Trophoblast cell (in vitro differentiated cells and primary cell): ENCODE data around the gene ERBB4.

Experiments
- DNase-seq, 2 donors: peaks; one replicate each; pipeline ENCODE4 v3.0.0-alpha.2; 2016
- H2AFZ ChIP-seq: 2 replicates; pipeline ENCODE4 v1.6.1; 2013; ENCODE audit warnings: low read length, moderate library complexity, mild to moderate bottlenecking; ENCODE audit not compliant: insufficient read depth, poor library complexity
- H2AK5ac ChIP-seq: 2 replicates; pipeline ENCODE4 v1.6.1; 2013; ENCODE audit warnings: mild to moderate bottlenecking, low read length
- H2BK120ac ChIP-seq: 2 replicates; pipeline ENCODE4 v1.6.1; 2013; ENCODE audit warnings: low read length, mild to moderate bottlenecking, moderate library complexity; ENCODE audit not compliant: insufficient read depth, poor library complexity
- H2BK12ac ChIP-seq: 2 replicates; pipeline ENCODE4 v1.6.1; 2013; ENCODE audit warnings: mild to moderate bottlenecking, low read length, moderate library complexity
- H2BK5ac ChIP-seq: 2 replicates; pipeline ENCODE4 v1.6.1; 2013; ENCODE audit warnings: low read length, low read depth, moderate library complexity, mild to moderate bottlenecking; ENCODE audit not compliant: poor library complexity
- H3K14ac ChIP-seq: 2 replicates; pipeline ENCODE4 v1.6.1; 2013; ENCODE audit warnings: mild to moderate bottlenecking, low read length
- H3K18ac ChIP-seq: 2 replicates; pipeline ENCODE4 v1.6.1; 2013; ENCODE audit warnings: mild to moderate bottlenecking, low read length
- H3K23ac ChIP-seq: 2 replicates; pipeline ENCODE4 v1.6.1; 2013; ENCODE audit warnings: low read length
- H3K27ac ChIP-seq: 2 replicates; pipeline ENCODE4 v1.5.1; 2013; ENCODE audit warnings: low read depth, mild to moderate bottlenecking, inconsistent platforms, low read length, moderate library complexity
- H3K27me3 ChIP-seq: 2 replicates; pipeline ENCODE4 v1.6.1; 2013; ENCODE audit warnings: inconsistent platforms, mild to moderate bottlenecking, low read length, moderate library complexity; ENCODE audit not compliant: insufficient read depth
- H3K36me3 ChIP-seq, 2 experiments: 1 replicate in 1 of 2; 2 replicates in 1 of 2; pipeline ENCODE4 v1.6.1; 2013; ENCODE audit warnings: low read length in 2 of 2, mild to moderate bottlenecking in 2 of 2, moderate library complexity in 1 of 2; ENCODE audit not compliant: insufficient read depth in 2 of 2, control insufficient read depth in 1 of 2
- H3K4ac ChIP-seq: 2 replicates; pipeline ENCODE4 v1.6.1; 2013; ENCODE audit warnings: low read depth, mild to moderate bottlenecking, low read length, moderate library complexity
- H3K4me1 ChIP-seq, 2 experiments: 1 replicate in 1 of 2; 2 replicates in 1 of 2; pipeline ENCODE4 v1.6.1; 2013; ENCODE audit warnings: low read length in 2 of 2, mild to moderate bottlenecking in 2 of 2, moderate library complexity in 1 of 2; ENCODE audit not compliant: insufficient read depth in 2 of 2, control insufficient read depth in 1 of 2
- H3K4me2 ChIP-seq: 2 replicates; pipeline ENCODE4 v1.6.1; 2013; ENCODE audit warnings: inconsistent platforms, mild to moderate bottlenecking, low read length, moderate library complexity
- H3K4me3 ChIP-seq: 2 replicates; pipeline ENCODE4 v1.5.1; 2013; ENCODE audit warnings: mild to moderate bottlenecking, low read depth, low read length, inconsistent platforms
- H3K79me1 ChIP-seq: one replicate; pipeline ENCODE4 v1.6.1; 2013; ENCODE audit warnings: low read length
- H3K79me2 ChIP-seq: 2 replicates; pipeline ENCODE4 v1.6.1; 2013; ENCODE audit warnings: low read length, mild to moderate bottlenecking; ENCODE audit not compliant: control insufficient read depth, insufficient read depth, poor library complexity
- H3K9ac ChIP-seq: 2 replicates; pipeline ENCODE4 v1.6.1; 2013; ENCODE audit warnings: mild to moderate bottlenecking, low read length
- H3K9me3 ChIP-seq: 2 replicates; pipeline ENCODE4 v1.6.1; 2013; ENCODE audit warnings: low read depth, mild to moderate bottlenecking, control low read depth, inconsistent platforms, low read length; ENCODE audit not compliant: insufficient read depth
- H4K12ac ChIP-seq: 2 replicates; pipeline ENCODE4 v1.6.1; 2013; ENCODE audit warnings: low read depth, mild to moderate bottlenecking, low read length, moderate library complexity
- H4K8ac ChIP-seq: 2 replicates; pipeline ENCODE4 v1.6.1; 2013; ENCODE audit warnings: low read depth, mild to moderate bottlenecking, low read length, moderate library complexity
- H4K91ac ChIP-seq: one replicate; pipeline ENCODE4 v1.6.1; 2013; ENCODE audit warnings: low read depth, mild to moderate bottlenecking, low read length, moderate library complexity
- WGBS: extraction: QIAGEN DNeasy Blood & Tissue Kit; methylation state at CpG from one replicate; pipeline ENCODE4 v1.1.7; 2013; ENCODE audit warnings: missing lambda C conversion rate; ENCODE audit not compliant: insufficient read length, insufficient coverage; ENCODE audit errors: extremely low coverage; 5-methylcytosine and 5-hydroxymethylcytosine counted together

ERBB4 gene

DNA sequence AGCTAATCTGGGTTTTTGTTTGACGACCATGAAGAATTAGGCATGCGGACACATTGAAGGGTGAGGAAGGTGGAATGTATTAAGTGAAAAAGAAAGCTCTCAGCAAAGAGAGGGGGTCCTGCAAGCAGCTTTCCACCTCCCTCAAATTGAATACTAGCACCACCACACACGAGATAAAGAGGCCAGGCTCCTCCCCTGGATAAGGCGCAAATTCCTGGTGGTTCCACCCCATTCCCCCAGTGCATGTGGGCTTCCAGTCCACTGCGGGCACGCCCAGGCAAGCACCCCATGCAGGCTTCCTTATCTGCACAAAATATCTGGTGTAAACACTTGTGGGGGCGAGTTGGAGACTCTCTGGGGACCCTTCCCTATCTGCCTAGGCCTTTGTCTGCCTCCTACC lies 1124.9 kb downstream of the ERBB4 start:
- H3K79me2 ChIP-seq, result no peaks in the 10 kb centered on the region
- no peak overlapping the region for H3K27ac ChIP-seq
- no peak for DNase-seq
- no peaks in the 10 kb centered on the region for H3K36me3 ChIP-seq
- H3K9ac ChIP-seq, result no peak overlapping the region
- no peak overlapping the region for H3K23ac ChIP-seq
- H2BK120ac ChIP-seq, result no peak overlapping the region
- H3K27me3 ChIP-seq, result no peaks in the 10 kb centered on the region
- H3K4me2 ChIP-seq, result no peak overlapping the region
- no peak overlapping the region for H3K14ac ChIP-seq
- H2AK5ac ChIP-seq, result no peak overlapping the region
- no peak overlapping the region for H2BK5ac ChIP-seq
- no peak overlapping the region for H3K18ac ChIP-seq
- no peaks in the 10 kb centered on the region for H3K79me1 ChIP-seq
- no CpG with 5 or more reads among the region's 7 CpGs for WGBS
- H3K4ac ChIP-seq, result no peak overlapping the region
- H2BK12ac ChIP-seq, result peak overlapping the region; percentile 17
- H3K4me3 ChIP-seq, result no peak overlapping the region
- H4K8ac ChIP-seq, result no peak overlapping the region
- no peaks in the 10 kb centered on the region for H3K9me3 ChIP-seq
- H4K91ac ChIP-seq, result no peak overlapping the region
- no peak overlapping the region for H4K12ac ChIP-seq
- H3K4me1 ChIP-seq, result no peaks in the 10 kb centered on the region
- no peak overlapping the region for H2AFZ ChIP-seq

DNA sequence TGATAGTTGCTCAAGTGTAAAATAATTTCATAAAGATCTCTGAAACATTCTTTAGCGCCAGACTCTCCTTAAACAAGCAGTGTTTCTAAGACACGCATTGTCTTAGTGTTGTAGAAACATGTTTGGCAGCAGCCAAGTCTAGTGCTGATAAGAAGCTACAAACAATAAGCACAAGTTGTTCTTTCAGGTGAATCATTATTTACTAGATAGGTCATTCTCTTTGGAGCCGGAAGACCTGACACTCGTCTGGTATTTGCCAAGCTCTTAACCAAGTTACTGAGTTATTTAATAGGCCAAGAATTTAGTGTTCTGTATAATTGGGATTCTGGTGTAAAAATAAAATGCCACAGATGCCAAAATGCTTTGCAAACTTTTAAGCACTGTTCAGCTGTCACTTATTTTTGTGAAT lies 1130.1 kb downstream of the ERBB4 start:
- Histone ChIP-seq H3K4me2 (peak overlapping the region; percentile 39), H3K4me1 (peaks cover 0 to 2% of the 10 kb centered on the region in 2 experiments), H2AK5ac (no peak overlapping the region), H2BK12ac (no peak overlapping the region), H4K91ac (no peak overlapping the region), H3K18ac (no peak overlapping the region), H3K14ac (no peak overlapping the region), H2BK120ac (no peak overlapping the region), H3K9ac (no peak overlapping the region), H3K27ac (peak overlapping the region; percentile 65), H3K4ac (no peak overlapping the region), H4K8ac (no peak overlapping the region), H3K4me3 (no peak overlapping the region), H3K79me1 (no peaks in the 10 kb centered on the region), H2AFZ (no peak overlapping the region), H2BK5ac (no peak overlapping the region), H3K79me2 (no peaks in the 10 kb centered on the region), H3K9me3 (no peaks in the 10 kb centered on the region), H3K36me3 (no peaks in the 10 kb centered on the region), H3K27me3 (no peaks in the 10 kb centered on the region), H3K23ac (no peak overlapping the region), H4K12ac (no peak overlapping the region)
- DNase-seq, result peak in 1 of 2 donors; percentile 32
- no CpG with 5 or more reads among the region's 4 CpGs for WGBS

DNA sequence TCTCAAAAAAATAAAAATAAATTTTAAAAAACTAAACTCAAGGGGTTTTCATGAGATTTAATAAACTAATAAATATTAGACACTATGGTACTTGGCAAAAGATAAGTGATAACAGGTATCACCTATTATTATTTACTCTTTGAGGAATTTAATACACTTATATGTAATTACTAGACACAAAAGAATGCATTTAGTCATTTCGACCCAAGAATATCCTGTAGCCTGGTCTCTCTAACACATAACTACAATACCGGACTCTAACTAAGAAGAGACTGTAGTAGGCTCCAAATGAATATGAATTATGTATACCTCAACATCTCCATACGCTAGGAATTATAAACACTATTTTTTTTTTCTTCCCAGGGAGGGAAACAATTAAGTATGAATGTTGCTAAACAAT lies 1131.5 kb downstream of the ERBB4 start:
- no CpG with 5 or more reads among the region's 3 CpGs for WGBS

GRCh38 chr2:211405036-211405435 lies 1133.6 kb downstream of the ERBB4 start:
- H3K79me2 ChIP-seq, result no peaks in the 10 kb centered on the region
- H3K4me2 ChIP-seq, result no peak overlapping the region
- no peak overlapping the region for H3K14ac ChIP-seq
- WGBS, result no CpG with 5 or more reads among the region's 4 CpGs
- no peak for DNase-seq
- peaks cover 0 to 2% of the 10 kb centered on the region in 2 experiments for H3K4me1 ChIP-seq
- H2BK120ac ChIP-seq, result no peak overlapping the region
- no peak overlapping the region for H2BK12ac ChIP-seq
- H2AK5ac ChIP-seq, result no peak overlapping the region
- no peak overlapping the region for H4K91ac ChIP-seq
- no peaks in the 10 kb centered on the region for H3K79me1 ChIP-seq
- no peak overlapping the region for H3K18ac ChIP-seq
- H3K4ac ChIP-seq, result no peak overlapping the region
- H3K9ac ChIP-seq, result no peak overlapping the region
- no peak overlapping the region for H3K27ac ChIP-seq
- no peak overlapping the region for H4K12ac ChIP-seq
- no peaks in the 10 kb centered on the region for H3K27me3 ChIP-seq
- H4K8ac ChIP-seq, result no peak overlapping the region
- no peak overlapping the region for H3K23ac ChIP-seq
- H3K36me3 ChIP-seq, result no peaks in the 10 kb centered on the region
- H2BK5ac ChIP-seq, result no peak overlapping the region
- H3K9me3 ChIP-seq, result no peaks in the 10 kb centered on the region
- no peak overlapping the region for H2AFZ ChIP-seq
- H3K4me3 ChIP-seq, result no peak overlapping the region

More for the DNA sequence above, 1131.5 kb downstream of the ERBB4 start:
- Histone ChIP-seq H3K4ac (no peak overlapping the region), H3K9ac (no peak overlapping the region), H3K79me1 (no peaks in the 10 kb centered on the region), H3K27ac (no peak overlapping the region), H3K4me2 (no peak overlapping the region), H3K14ac (no peak overlapping the region), H2BK120ac (no peak overlapping the region), H3K23ac (no peak overlapping the region), H4K91ac (no peak overlapping the region), H4K12ac (no peak overlapping the region), H2AK5ac (no peak overlapping the region), H3K36me3 (no peaks in the 10 kb centered on the region), H3K27me3 (no peaks in the 10 kb centered on the region), H2BK12ac (no peak overlapping the region), H3K79me2 (no peaks in the 10 kb centered on the region), H4K8ac (no peak overlapping the region), H2BK5ac (no peak overlapping the region), H3K4me3 (no peak overlapping the region), H2AFZ (no peak overlapping the region), H3K18ac (no peak overlapping the region), H3K9me3 (no peaks in the 10 kb centered on the region), H3K4me1 (peaks cover 0 to 2% of the 10 kb centered on the region in 2 experiments)
- no peak for DNase-seq
